A549 treated with CORT108297 at 1 μM for 4 hours (cell line): ENCODE results near the gene PYM1. TPM values are rescaled to one million over a fixed set of nuclear protein-coding genes. Genes with fewer than 3 reads are reported as not detected.

Experiments used
- total RNA-seq: library from RNA; stranded (reverse); fragments of 200-300 nt; extraction: Qiagen RNA extraction; gene quantifications from 5 replicates; pipeline ENCODE4 v1.2.3, GENCODE V29; 2022

The PYM1 gene
- total RNA-seq, result 37.2 to 39.7 TPM (median 38.6 TPM) in 5 replicates

GRCh38 chr12:55927588-55928502 lies at the start of gene PYM1:
PYM1 (minus strand) TSS chr12:55927894; CDS start chr12:55927761, 133 bp downstream.

GRCh38 chr12:55973599-55974307 lies 46.1 kb upstream of the PYM1 start, which contains the start of gene RAB5B:
RAB5B (plus strand) TSS chr12:55974078; CDS start chr12:55986961, 12,883 bp downstream.

DNA sequence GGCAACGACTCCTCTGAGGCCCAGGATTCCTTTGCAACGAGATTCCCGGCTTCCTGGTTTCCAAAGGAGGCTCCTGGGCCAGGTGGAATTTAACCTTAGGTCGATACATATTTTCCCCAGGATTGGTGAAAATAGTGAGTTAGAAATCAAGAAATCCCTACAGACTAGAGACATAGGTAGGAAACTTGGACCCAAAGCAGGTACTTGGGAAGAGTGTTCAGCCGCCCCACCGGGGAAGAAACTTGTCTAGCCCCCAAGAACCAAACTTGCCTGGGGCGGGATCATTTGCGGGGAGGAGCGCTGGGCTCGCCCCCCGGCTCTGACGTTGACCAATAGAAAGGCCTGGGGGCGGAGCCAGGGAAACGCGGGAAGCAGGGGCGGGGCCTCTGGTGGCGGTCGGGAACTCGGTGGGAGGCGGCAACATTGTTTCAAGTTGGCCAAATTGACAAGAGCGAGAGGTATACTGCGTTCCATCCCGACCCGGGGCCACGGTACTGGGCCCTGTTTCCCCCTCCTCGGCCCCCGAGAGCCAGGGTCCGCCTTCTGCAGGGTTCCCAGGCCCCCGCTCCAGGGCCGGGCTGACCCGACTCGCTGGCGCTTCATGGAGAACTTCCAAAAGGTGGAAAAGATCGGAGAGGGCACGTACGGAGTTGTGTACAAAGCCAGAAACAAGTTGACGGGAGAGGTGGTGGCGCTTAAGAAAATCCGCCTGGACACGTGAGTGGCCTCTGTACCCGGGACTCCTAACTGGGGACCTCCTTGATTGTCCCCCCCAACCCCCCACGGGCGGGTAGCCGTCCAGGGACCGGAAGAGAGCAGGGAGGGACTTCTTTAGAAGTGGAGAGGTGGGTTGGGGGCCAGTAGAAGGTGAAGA lies 39.0 kb upstream of the PYM1 start, which contains the start of gene CDK2:
TSS of gene CDK2 (plus strand) at position 423 of the 874 bp plus-strand sequence. CDS start at position 602, 179 bp downstream.

GRCh38 chr12:55965941-55966407 lies 38.3 kb upstream of the PYM1 start, which contains the start of gene PMEL:
PMEL (minus strand) TSS chr12:55966042; CDS start chr12:55966011, 31 bp downstream.

GRCh38 chr12:55930771-55931316 lies 3.1 kb upstream of the PYM1 start, which contains the start of gene DGKA:
DGKA (plus strand) TSS chr12:55931162; CDS start chr12:55936504, 5,342 bp downstream.

Other genes with a start within 250 kb of the PYM1 start
- gene ITGA7, start 220.0 kb downstream of the PYM1 start, total RNA-seq, result 1.0 to 1.5 TPM (median 1.3 TPM) in 5 replicates
- gene BLOC1S1, start 211.8 kb downstream of the PYM1 start, total RNA-seq, result 122 to 154 TPM (median 152 TPM) in 5 replicates
- gene RDH5, start 207.5 kb downstream of the PYM1 start, total RNA-seq, result 1.9 to 2.9 TPM (median 2.2 TPM) in 5 replicates
- 670 to 749 TPM (median 714 TPM) in 5 replicates for gene CD63, start 198.9 kb downstream of the PYM1 start, total RNA-seq
- gene GDF11, start 184.8 kb downstream of the PYM1 start, total RNA-seq, result 2.4 to 5.3 TPM (median 5.0 TPM) in 5 replicates
- 89.2 to 145 TPM (median 91.9 TPM) in 5 replicates for gene SARNP, start 110.2 kb downstream of the PYM1 start, total RNA-seq
- 78.5 to 105 TPM (median 98.4 TPM) in 5 replicates for gene ORMDL2, start 109.9 kb downstream of the PYM1 start, total RNA-seq
- gene DNAJC14, start 98.3 kb downstream of the PYM1 start, total RNA-seq, result 16.9 to 23.8 TPM (median 21.3 TPM) in 5 replicates
- 0.07 to 0.31 TPM (median 0.22 TPM) in 5 replicates for gene MMP19, start 85.0 kb downstream of the PYM1 start, total RNA-seq
- 14.3 to 21.8 TPM (median 17.7 TPM) in 5 replicates for gene DGKA, start 3.3 kb upstream of the PYM1 start, total RNA-seq
- 0.77 to 1.0 TPM (median 0.89 TPM) in 5 replicates for gene PMEL, start 38.1 kb upstream of the PYM1 start, total RNA-seq
- 46.4 to 60.7 TPM (median 57.7 TPM) in 5 replicates for gene CDK2, start 38.9 kb upstream of the PYM1 start, total RNA-seq
- gene RAB5B, start 46.2 kb upstream of the PYM1 start, total RNA-seq, result 27.1 to 36.8 TPM (median 34.3 TPM) in 5 replicates
- gene SUOX, start 69.4 kb upstream of the PYM1 start, total RNA-seq, result 7.9 to 10.5 TPM (median 9.1 TPM) in 5 replicates
- gene IKZF4, start 93.1 kb upstream of the PYM1 start, total RNA-seq, result 1.9 to 3.6 TPM (median 2.2 TPM) in 5 replicates
- 654 to 868 TPM (median 725 TPM) in 5 replicates for gene RPS26, start 114.0 kb upstream of the PYM1 start, total RNA-seq
- gene ERBB3, start 152.3 kb upstream of the PYM1 start, total RNA-seq, result 1.0 to 1.8 TPM (median 1.6 TPM) in 5 replicates
- 281 to 362 TPM (median 303 TPM) in 5 replicates for gene PA2G4, start 176.7 kb upstream of the PYM1 start, total RNA-seq
- 4,645 to 5,946 TPM (median 5,878 TPM) in 5 replicates for gene RPL41, start 188.7 kb upstream of the PYM1 start, total RNA-seq
- 2.2 to 3.5 TPM (median 3.0 TPM) in 5 replicates for gene ZC3H10, start 190.4 kb upstream of the PYM1 start, total RNA-seq
- 61.9 to 73.2 TPM (median 68.2 TPM) in 5 replicates for gene ESYT1, start 200.4 kb upstream of the PYM1 start, total RNA-seq
- 70.7 to 88.4 TPM (median 84.6 TPM) in 5 replicates for gene MYL6B, start 224.7 kb upstream of the PYM1 start, total RNA-seq
- 2,099 to 2,877 TPM (median 2,163 TPM) in 5 replicates for gene MYL6, start 230.5 kb upstream of the PYM1 start, total RNA-seq